ENCODE data around the gene ATRIP.

DNA sequence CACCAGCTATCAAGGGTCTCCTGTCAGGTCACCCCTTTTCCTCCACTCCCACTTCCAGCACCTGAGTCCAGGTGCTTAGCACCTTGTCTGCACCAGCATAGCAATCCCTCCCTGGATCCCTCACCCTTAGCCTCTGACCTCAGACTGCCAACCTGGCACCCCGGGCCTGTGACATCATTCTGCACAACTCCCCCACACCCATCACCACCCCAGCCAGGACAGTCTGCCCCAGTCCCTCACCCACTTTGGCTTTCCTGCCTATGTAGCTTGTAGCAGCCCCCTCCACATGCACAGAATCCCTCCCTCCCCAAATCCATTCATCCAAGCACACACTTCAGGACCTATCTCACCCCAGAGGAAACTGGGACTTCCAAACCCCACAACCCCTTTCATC, 15.8 kb upstream of the ATRIP start:
- TF ChIP-seq, protein P1, sequence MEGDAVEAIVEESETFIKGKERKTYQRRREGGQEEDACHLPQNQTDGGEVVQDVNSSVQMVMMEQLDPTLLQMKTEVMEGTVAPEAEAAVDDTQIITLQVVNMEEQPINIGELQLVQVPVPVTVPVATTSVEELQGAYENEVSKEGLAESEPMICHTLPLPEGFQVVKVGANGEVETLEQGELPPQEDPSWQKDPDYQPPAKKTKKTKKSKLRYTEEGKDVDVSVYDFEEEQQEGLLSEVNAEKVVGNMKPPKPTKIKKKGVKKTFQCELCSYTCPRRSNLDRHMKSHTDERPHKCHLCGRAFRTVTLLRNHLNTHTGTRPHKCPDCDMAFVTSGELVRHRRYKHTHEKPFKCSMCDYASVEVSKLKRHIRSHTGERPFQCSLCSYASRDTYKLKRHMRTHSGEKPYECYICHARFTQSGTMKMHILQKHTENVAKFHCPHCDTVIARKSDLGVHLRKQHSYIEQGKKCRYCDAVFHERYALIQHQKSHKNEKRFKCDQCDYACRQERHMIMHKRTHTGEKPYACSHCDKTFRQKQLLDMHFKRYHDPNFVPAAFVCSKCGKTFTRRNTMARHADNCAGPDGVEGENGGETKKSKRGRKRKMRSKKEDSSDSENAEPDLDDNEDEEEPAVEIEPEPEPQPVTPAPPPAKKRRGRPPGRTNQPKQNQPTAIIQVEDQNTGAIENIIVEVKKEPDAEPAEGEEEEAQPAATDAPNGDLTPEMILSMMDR (IDR thresholded peaks at IDR 0.05): no peak
- TF ChIP-seq POLR2A (IDR thresholded peaks at IDR 0.05): no peak
